HG03103 (cell line): ENCODE results near the gene RNF114.
"Not testable (repeated sequence)": the region's sequence is repeated elsewhere in the genome, so short reads cannot be mapped to it uniquely, and the experiment has no call there.

Experiments used
- ATAC-seq: cut with Tn5 transposase; IDR thresholded peaks from one replicate; pipeline ENCODE4 v1.9.1; 2021; ENCODE audit warnings: low read depth; ENCODE audit not compliant: unreplicated experiment

Gene RNF114

GRCh38 chr20:49957089-49957938 lies 21.1 kb downstream of the RNF114 start:
- not testable (repeated sequence) for ATAC-seq

GRCh38 chr20:49961413-49961812 lies 25.2 kb downstream of the RNF114 start:
- no peak for ATAC-seq

- no peak for ATAC-seq
Observed at GRCh38 chr20:49964964-49965780, 29.0 kb downstream of the RNF114 start.

GRCh38 chr20:49965781-49966305 lies 29.6 kb downstream of the RNF114 start:
- ATAC-seq: no peak

- no peak for ATAC-seq
Observed at GRCh38 chr20:49966861-49967260, 30.7 kb downstream of the RNF114 start.

- ATAC-seq: no peak
Observed at GRCh38 chr20:49969234-49969633, 33.0 kb downstream of the RNF114 start.

- no peak for ATAC-seq
Observed at GRCh38 chr20:49969946-49970345, 33.7 kb downstream of the RNF114 start.

GRCh38 chr20:49970498-49970897 lies 34.3 kb downstream of the RNF114 start:
- no peak for ATAC-seq

- no peak for ATAC-seq
Observed at GRCh38 chr20:49973981-49974380, 37.8 kb downstream of the RNF114 start.

- ATAC-seq: no peak
Observed at GRCh38 chr20:49976542-49976941, 40.3 kb downstream of the RNF114 start.

GRCh38 chr20:49977740-49978139 lies 41.5 kb downstream of the RNF114 start:
- ATAC-seq: not testable (repeated sequence)

- no peak for ATAC-seq
Observed at GRCh38 chr20:49978685-49979029, 42.5 kb downstream of the RNF114 start.

- no peak for ATAC-seq
Observed at GRCh38 chr20:49979030-49979832, 43.0 kb downstream of the RNF114 start.

GRCh38 chr20:49980140-49981008 lies 44.2 kb downstream of the RNF114 start:
- no peak for ATAC-seq

GRCh38 chr20:49981218-49982071 lies 45.2 kb downstream of the RNF114 start:
- no peak for ATAC-seq

- peak; percentile 4 for ATAC-seq
Observed at GRCh38 chr20:49982072-49982345, 45.8 kb downstream of the RNF114 start.

GRCh38 chr20:49982346-49983122 lies 46.3 kb downstream of the RNF114 start, which contains the start of gene SNAI1:
SNAI1 (plus strand) TSS chr20:49982980; CDS start chr20:49983060, 80 bp downstream.
- peak; percentile 74 for ATAC-seq
